ENCODE data around the gene HOXC9.

Gene HOXC9

GRCh38 chr12:54004063-54004840 is 4.3 kb downstream of the HOXC9 start:
- H3K27ac ChIP-seq (replicated peaks) = no peak overlapping the region
- DNase-seq (ENCODE audit: low read depth in 1 of 2, low spot score in 1 of 2) = no peak
- TF ChIP-seq CTCF (IDR thresholded peaks at IDR 0.05; ENCODE audit: insufficient read depth, low read length) (no peak), GABPA (IDR thresholded peaks at IDR 0.05; ENCODE audit: low read depth) (no peak), REST (IDR thresholded peaks at IDR 0.05; ENCODE audit: insufficient replicate concordance, low read depth) (no peak), POLR2AphosphoS5 (IDR thresholded peaks at IDR 0.05; ENCODE audit: low read depth) (no peak), SPI1 (IDR thresholded peaks at IDR 0.05; ENCODE audit: borderline replicate concordance, low read depth) (no peak)
- no peak overlapping the region for H3K4me3 ChIP-seq (replicated peaks; ENCODE audit: insufficient read depth, low read length)
- H3K27me3 ChIP-seq (ENCODE audit: insufficient read depth, poor library complexity, severe bottlenecking) = peaks cover 87% of the 10 kb centered on the region

GRCh38 chr12:54004841-54005530 is 5.0 kb downstream of the HOXC9 start:
- Histone ChIP-seq H3K4me3 (replicated peaks; ENCODE audit: insufficient read depth, low read length) (no peak overlapping the region), H3K27me3 (ENCODE audit: insufficient read depth, poor library complexity, severe bottlenecking) (peaks cover 89% of the 10 kb centered on the region), H3K27ac (replicated peaks) (no peak overlapping the region)
- no peak for DNase-seq (ENCODE audit: low read depth in 1 of 2, low spot score in 1 of 2)
- TF ChIP-seq POLR2AphosphoS5 (IDR thresholded peaks at IDR 0.05; ENCODE audit: low read depth) = no peak
- no peak for TF ChIP-seq GABPA (IDR thresholded peaks at IDR 0.05; ENCODE audit: low read depth)
- TF ChIP-seq REST (IDR thresholded peaks at IDR 0.05; ENCODE audit: insufficient replicate concordance, low read depth) = no peak
- no peak for TF ChIP-seq CTCF (IDR thresholded peaks at IDR 0.05; ENCODE audit: insufficient read depth, low read length)
- TF ChIP-seq SPI1 (IDR thresholded peaks at IDR 0.05; ENCODE audit: borderline replicate concordance, low read depth) = no peak

- Histone ChIP-seq H3K4me3 (replicated peaks; ENCODE audit: insufficient read depth, low read length) (no peak overlapping the region), H3K27me3 (ENCODE audit: insufficient read depth, poor library complexity, severe bottlenecking) (peaks cover 89% of the 10 kb centered on the region), H3K27ac (replicated peaks) (no peak overlapping the region)
- DNase-seq (ENCODE audit: low read depth in 1 of 2, low spot score in 1 of 2) = no peak
- no peak for TF ChIP-seq GABPA (IDR thresholded peaks at IDR 0.05; ENCODE audit: low read depth)
- TF ChIP-seq POLR2AphosphoS5 (IDR thresholded peaks at IDR 0.05; ENCODE audit: low read depth) = no peak
- TF ChIP-seq REST (IDR thresholded peaks at IDR 0.05; ENCODE audit: insufficient replicate concordance, low read depth) = no peak
- no peak for TF ChIP-seq SPI1 (IDR thresholded peaks at IDR 0.05; ENCODE audit: borderline replicate concordance, low read depth)
- TF ChIP-seq CTCF (IDR thresholded peaks at IDR 0.05; ENCODE audit: insufficient read depth, low read length) = no peak
Measured at GRCh38 chr12:54005531-54005852, 5.5 kb downstream of the HOXC9 start.
